HCT116 (cell line): ENCODE data around the gene SHCBP1. TPM values are rescaled to one million over a fixed set of nuclear protein-coding genes. Genes with fewer than 3 reads are reported as not detected.
"Not testable (repeated sequence)": the region's sequence is repeated elsewhere in the genome, so short reads cannot be mapped to it uniquely, and the experiment has no call there.

ENCODE experiments used
- ATAC-seq: fragments of 200-7000 bp; cut with Tn5 transposase; 2 replicates; pipeline ENCODE4 v1.9.1; 2020; ENCODE audit warnings: mild to moderate bottlenecking, moderate library complexity
- BruUV-seq: library from RNA; stranded (reverse); fragments of 400-500 nt; replicated peaks from 2 replicates; lab custom pipeline; 2021; lab: Mats Ljungman, UMichigan
- CTCF ChIA-PET: fragments of 300-600 bp; sonication (Branson Sonifier 250); formaldehyde crosslinking; loops from one replicate; lab custom pipeline; 2021; ENCODE audit warnings: antibody characterized with exemption; lab: Charles Lee
- POLR2A ChIA-PET: fragments of 300-600, 350-600 bp; sonication (Branson Sonifier 250); formaldehyde crosslinking; loops from one replicate; lab custom pipeline; 2021; ENCODE audit warnings: antibody characterized with exemption; lab: Charles Lee
- RAD21 ChIA-PET, 2 experiments: fragments of 300-600 bp; sonication (Branson Sonifier 250); formaldehyde crosslinking; loops; one replicate each; lab custom pipeline; 2023; ENCODE audit warnings: low total read pairs in 2 of 2; ENCODE audit not compliant: uncharacterized antibody in 2 of 2, unreplicated experiment in 2 of 2, low non-redundant PET in 1 of 2; lab: Charles Lee
- DNase-seq: peaks from one replicate; pipeline ENCODE4 v3.0.0-alpha.2; 2010; ENCODE audit warnings: low read depth, low spot score
- H2AFZ ChIP-seq: fragments of 200-600 bp; shearing (Covaris generic), sonication (generic); 2 replicates; pipeline ENCODE4 v1.6.1; 2017; ENCODE audit warnings: low read depth, mixed run types, mixed read lengths, antibody characterized with exemption, low read length; ENCODE audit not compliant: poor library complexity, severe bottlenecking
- H3K27ac ChIP-seq: 2 replicates; pipeline ENCODE4 v1.5.1; 2012; ENCODE audit warnings: low read depth, low read length
- H3K27me3 ChIP-seq: fragments of 200-600 bp; sonication (generic); 2 replicates; pipeline ENCODE4 v1.6.1; 2016; ENCODE audit warnings: mixed run types, low read length, mixed read lengths; ENCODE audit not compliant: insufficient read depth
- H3K36me3 ChIP-seq, 2 experiments: fragments of 200-500 bp in 1 of 2; fragments of 200-600 bp in 1 of 2; sonication (Bioruptor generic) in 1 of 2; sonication (generic) in 1 of 2; 2 replicates each; pipeline versions ENCODE4 v1.5.1 to v1.6.1; 2014 to 2016; ENCODE audit warnings: low read length in 2 of 2, inconsistent platforms in 1 of 2, mixed read lengths in 1 of 2, mixed run types in 1 of 2; ENCODE audit not compliant: insufficient read depth in 2 of 2, control insufficient read depth in 1 of 2
- H3K4me1 ChIP-seq, 2 experiments: fragments of 200-600 bp in 1 of 2; sonication (generic) in 1 of 2; 2 replicates each; pipeline versions ENCODE4 v1.5.1 to v1.6.1; 2012 to 2017; ENCODE audit warnings: low read length in 2 of 2, inconsistent platforms in 1 of 2, mild to moderate bottlenecking in 1 of 2, mixed read lengths in 1 of 2, mixed run types in 1 of 2, moderate library complexity in 1 of 2; ENCODE audit not compliant: insufficient read depth in 2 of 2, control insufficient read depth in 1 of 2
- H3K4me2 ChIP-seq: fragments of 200-600 bp; sonication (generic); 2 replicates; pipeline ENCODE4 v1.6.1; 2017; ENCODE audit warnings: mixed run types, low read length, mixed read lengths
- H3K4me3 ChIP-seq, 2 experiments: fragments of 200-600 bp in 1 of 2; sonication (generic) in 1 of 2; replicated peaks in 1 of 2; 2 replicates each; pipeline ENCODE4 v1.5.1; 2011 to 2016; ENCODE audit warnings: low read length in 2 of 2, control low read depth in 1 of 2, low read depth in 1 of 2, mild to moderate bottlenecking in 1 of 2, mixed read lengths in 1 of 2, mixed run types in 1 of 2
- H3K79me2 ChIP-seq: fragments of 200-600 bp; sonication (generic); 2 replicates; pipeline ENCODE4 v1.6.1; 2017; ENCODE audit warnings: mild to moderate bottlenecking, mixed run types, low read length, moderate library complexity, mixed read lengths; ENCODE audit not compliant: insufficient read depth
- H3K9ac ChIP-seq: fragments of 200-600 bp; sonication (generic); 2 replicates; pipeline ENCODE4 v1.6.1; 2016; ENCODE audit warnings: low read length, mixed read lengths
- H3K9me2 ChIP-seq: fragments of 200-600 bp; sonication (generic), shearing (Covaris generic); 2 replicates; pipeline ENCODE4 v1.6.1; 2017; ENCODE audit warnings: mixed run types, mild to moderate bottlenecking, moderate library complexity; ENCODE audit not compliant: insufficient read depth
- H3K9me3 ChIP-seq, 2 experiments: fragments of 200-500 bp in 1 of 2; fragments of 200-600 bp in 1 of 2; sonication (Bioruptor generic) in 1 of 2; sonication (generic) in 1 of 2; 2 replicates each; pipeline ENCODE4 v1.6.1; 2014 to 2017; ENCODE audit warnings: low read length in 2 of 2, mixed read lengths in 2 of 2, inconsistent platforms in 1 of 2, low read depth in 1 of 2, mild to moderate bottlenecking in 1 of 2, mixed run types in 1 of 2, moderate library complexity in 1 of 2; ENCODE audit not compliant: control insufficient read depth in 1 of 2, insufficient read depth in 1 of 2
- H4K20me1 ChIP-seq: fragments of 200-600 bp; sonication (generic), shearing (Covaris generic); 2 replicates; pipeline ENCODE4 v1.6.1; 2017; ENCODE audit warnings: mixed run types, mild to moderate bottlenecking, moderate library complexity; ENCODE audit not compliant: insufficient read depth
- CBX3 ChIP-seq: IDR thresholded peaks from 2 replicates; pipeline ENCODE4 v1.6.1; 2012; ENCODE audit warnings: low read depth
- POLR2A ChIP-seq: IDR thresholded peaks from 2 replicates; pipeline ENCODE4 v1.7.0; 2011; ENCODE audit warnings: borderline replicate concordance; ENCODE audit not compliant: insufficient read depth, insufficient read length; ENCODE audit errors: extremely low read depth
- intact Hi-C: fragments of 100-400 bp; cut with micrococcal nuclease; formaldehyde crosslinking; loops from 2 replicates; pipeline ENCODE4 v1.10.0; 2022
- total RNA-seq: library from RNA; stranded (reverse); gene quantifications from one replicate; pipeline ENCODE4 v1.2.1, GENCODE V29; 2021; ENCODE audit not compliant: unreplicated experiment

The SHCBP1 gene
- total RNA-seq, 1 experiment from 2014 or later, result 33.3 TPM

GRCh38 chr16:46623707-46624106 lies 2.5 kb upstream of the SHCBP1 start:
- ATAC-seq, H3K4me2 ChIP-seq, H3K4me3 ChIP-seq, DNase-seq, CTCF ChIA-PET, H3K36me3 ChIP-seq, H3K27me3 ChIP-seq, H4K20me1 ChIP-seq, POLR2A ChIA-PET, intact Hi-C loops, H3K9me2 ChIP-seq, H3K27ac ChIP-seq, H3K9me3 ChIP-seq, BruUV-seq, H3K9ac ChIP-seq, RAD21 ChIA-PET, H2AFZ ChIP-seq: not testable (repeated sequence)
- Histone ChIP-seq H3K79me2 (peaks cover 25% of the 10 kb centered on the region), H3K4me1 (peaks cover 4 to 11% of the 10 kb centered on the region in 2 experiments; a peak in 3 of 4 replicates)

GRCh38 chr16:46623246-46623645 lies 2.1 kb upstream of the SHCBP1 start:
- RAD21 ChIA-PET, H3K36me3 ChIP-seq, intact Hi-C loops, H3K9me3 ChIP-seq, CTCF ChIA-PET, H3K27ac ChIP-seq, DNase-seq, H2AFZ ChIP-seq, H4K20me1 ChIP-seq, H3K4me2 ChIP-seq, H3K9me2 ChIP-seq, H3K9ac ChIP-seq, H3K27me3 ChIP-seq, POLR2A ChIA-PET, BruUV-seq, H3K4me3 ChIP-seq: not testable (repeated sequence)
- Histone ChIP-seq H3K4me1 (peaks cover 4 to 11% of the 10 kb centered on the region in 2 experiments; a peak in 3 of 4 replicates), H3K79me2 (peaks cover 30% of the 10 kb centered on the region)
- ATAC-seq, result peak; percentile 51

- DNase-seq (no peak), ATAC-seq (no peak)
- intact Hi-C loops, result no loop called here
- ChIA-PET RAD21 (no interaction called here), POLR2A (no interaction called here), CTCF (no interaction called here)
- H4K20me1 ChIP-seq, result no peaks in the 10 kb centered on the region
- H3K9me2 ChIP-seq, result no peaks in the 10 kb centered on the region
- no TSS peak for BruUV-seq
- TF ChIP-seq CBX3 (no peak), POLR2A (no peak)
- H3K27me3 ChIP-seq, result no peaks in the 10 kb centered on the region
- H3K9me3 ChIP-seq, result no peaks in the 10 kb centered on the region
- H3K4me3 ChIP-seq, result no peak overlapping the region
- H3K79me2 ChIP-seq, result peaks cover 33% of the 10 kb centered on the region
- no peak overlapping the region for H3K9ac ChIP-seq
- no peak overlapping the region for H3K27ac ChIP-seq
- peaks cover 4 to 11% of the 10 kb centered on the region in 2 experiments; a peak in 3 of 4 replicates for H3K4me1 ChIP-seq
- peak overlapping the region; percentile 96 for H2AFZ ChIP-seq
- H3K4me2 ChIP-seq, result peak overlapping the region; percentile 83
- H3K36me3 ChIP-seq, result peaks cover 3 to 11% of the 10 kb centered on the region in 2 experiments; a peak in 3 of 4 replicates
Measured at GRCh38 chr16:46621934-46622676, 926 bp upstream of the SHCBP1 start.
